ENCODE data around the gene AKAP5.
A peak's percentile ranks its signal among the peaks of the same experiment; 100 is the strongest.

Gene AKAP5

DNA sequence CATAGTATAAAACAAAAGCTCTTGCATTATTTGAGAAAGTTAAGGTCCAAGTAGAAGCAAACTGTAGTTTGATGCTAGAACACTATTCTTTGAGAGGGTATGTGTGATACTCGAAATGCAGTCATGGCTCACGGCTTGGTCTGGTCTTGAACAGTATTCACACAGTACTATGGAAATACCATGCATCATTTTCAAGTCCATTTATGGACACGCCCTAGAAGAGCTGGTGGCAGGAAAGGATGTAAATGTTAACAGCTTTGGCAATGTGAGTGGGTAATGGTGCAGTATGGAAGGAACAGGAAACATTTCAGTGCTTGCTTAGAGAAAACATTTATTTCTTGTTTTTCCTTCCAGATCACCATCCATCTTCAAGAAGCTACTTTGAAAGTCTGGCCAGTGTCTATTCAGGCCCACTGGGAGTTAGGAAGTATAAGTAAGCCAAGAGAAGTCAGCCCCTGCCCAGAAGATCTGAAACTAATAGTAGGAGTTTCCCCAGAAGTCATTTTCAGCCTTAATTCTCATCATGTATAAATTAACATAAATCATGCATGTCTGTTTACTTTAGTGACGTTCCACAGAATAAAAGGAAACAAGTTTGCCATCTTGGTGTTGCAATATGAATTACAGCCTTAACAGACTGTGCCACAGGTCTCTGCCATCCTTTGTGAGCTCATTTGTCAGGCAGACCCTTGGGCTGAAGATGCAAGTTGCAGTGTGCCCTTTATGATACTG lies 5.7 kb upstream of the AKAP5 start:
- DNase-seq (ENCODE audit: low spot score), result no peak

DNA sequence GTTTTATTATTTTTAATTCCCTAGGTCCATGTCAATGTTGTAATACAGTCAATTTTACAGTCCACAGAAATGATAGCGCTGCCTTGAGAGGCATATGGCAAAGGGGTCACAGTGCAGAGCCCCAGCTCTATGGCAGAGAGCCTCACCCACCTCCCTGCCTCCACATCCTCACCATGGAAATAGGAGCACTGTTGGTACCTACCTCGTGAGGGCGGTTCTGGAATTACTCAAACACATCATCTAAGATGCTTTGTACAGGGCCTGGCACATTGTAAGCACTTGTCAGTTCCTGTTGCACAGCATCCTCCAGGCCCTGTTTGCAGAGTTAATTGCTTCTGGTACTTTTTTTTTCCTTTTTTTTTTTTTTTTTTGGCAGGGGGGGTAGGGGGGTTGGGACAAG lies 4.1 kb upstream of the AKAP5 start:
- no peak for DNase-seq (ENCODE audit: low spot score)

DNA sequence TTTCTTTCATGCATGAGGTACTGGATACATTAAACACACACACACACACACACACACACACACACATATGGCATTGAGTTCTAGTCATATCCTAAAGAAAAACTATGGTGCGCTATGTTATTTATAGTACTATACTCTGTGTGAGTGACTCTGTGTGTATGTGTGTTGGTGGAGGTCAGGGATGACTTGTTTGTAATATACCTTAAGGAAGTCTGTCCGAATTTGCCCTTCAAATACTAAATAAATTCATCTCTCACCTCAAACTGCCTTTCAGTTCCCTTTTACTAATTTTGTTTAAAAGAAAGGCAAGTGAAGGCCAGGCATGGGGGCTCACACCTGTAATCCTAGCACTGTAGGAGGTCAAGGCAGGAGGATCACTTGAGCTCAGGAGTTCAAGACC lies 2.1 kb upstream of the AKAP5 start:
- no peak for DNase-seq (ENCODE audit: low spot score)

DNA sequence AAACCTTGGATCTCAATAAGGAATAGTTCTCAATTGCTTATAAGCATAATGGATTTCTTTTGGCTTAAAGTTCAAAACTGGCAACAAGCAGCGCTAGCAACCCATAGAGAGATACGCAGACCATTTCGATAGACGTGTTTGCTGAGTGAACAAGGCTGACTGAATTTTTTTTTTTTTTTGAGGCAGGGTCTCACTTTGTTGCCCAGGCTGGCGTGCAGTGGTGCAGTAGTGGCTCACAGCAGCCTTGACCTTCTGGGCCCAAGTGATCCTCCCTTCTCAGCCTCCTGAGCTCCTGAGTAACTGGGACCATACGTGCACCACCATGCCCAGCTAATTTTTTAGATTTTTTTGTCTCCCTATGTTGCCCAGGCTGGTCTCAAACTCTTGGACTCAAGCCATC lies 1.4 kb upstream of the AKAP5 start:
- no peak for DNase-seq (ENCODE audit: low spot score)

DNA sequence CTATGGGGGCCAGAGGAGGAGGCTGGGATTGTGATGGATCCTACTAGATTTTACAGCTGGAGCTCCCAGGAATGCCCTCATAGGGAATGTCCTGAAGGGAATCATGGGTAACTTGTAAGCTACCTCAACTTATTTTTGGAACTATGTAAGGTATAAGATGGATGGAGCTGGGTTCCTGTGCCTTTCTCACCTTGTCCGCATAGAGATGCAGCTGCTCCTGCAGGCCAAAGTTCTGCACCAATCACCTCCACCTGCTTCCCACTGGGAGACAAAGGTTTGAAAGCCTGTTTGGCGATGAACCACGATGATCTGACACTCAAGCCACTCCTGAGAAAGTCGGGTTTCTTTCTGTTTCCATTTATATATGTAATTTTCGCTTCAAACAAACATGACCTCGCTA lies 648 bp upstream of the AKAP5 start:
- DNase-seq (ENCODE audit: low spot score), result no peak

DNA sequence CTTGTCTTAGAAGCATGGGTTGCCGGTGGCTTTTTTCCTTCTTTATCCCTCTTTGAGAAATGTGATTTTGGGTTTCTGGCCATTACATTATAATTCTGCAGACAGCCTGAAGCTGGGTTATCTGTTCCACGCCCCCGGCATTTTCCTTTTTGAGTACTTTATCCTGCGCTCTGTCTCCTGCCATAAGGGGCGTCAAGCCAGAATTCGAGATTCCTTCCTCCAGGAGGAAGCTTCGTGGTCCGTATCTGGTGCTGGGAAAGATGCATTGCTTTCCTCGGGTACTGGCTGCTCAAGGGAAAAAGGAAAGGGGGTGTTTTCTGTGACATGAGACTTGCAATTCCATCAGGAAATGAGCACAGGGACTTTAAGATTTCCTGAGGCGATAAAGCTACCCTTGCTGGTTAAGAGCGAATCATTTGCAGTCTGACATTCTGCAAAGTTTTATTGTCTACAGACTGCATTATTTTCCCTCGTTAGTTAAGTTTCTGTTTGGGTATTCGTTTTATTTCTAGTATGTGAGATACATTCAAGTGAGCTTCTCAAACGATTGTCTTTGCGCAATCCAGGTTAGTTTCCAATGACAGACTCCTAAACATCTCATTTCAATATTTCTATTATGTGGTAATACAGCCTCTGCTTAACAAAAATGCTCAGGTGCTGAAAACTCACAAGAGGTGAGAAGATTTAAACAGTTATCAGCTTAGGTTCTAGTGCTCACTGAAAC lies 694 bp downstream of the AKAP5 start:
- DNase-seq (ENCODE audit: low spot score), result peak; percentile 65

DNA sequence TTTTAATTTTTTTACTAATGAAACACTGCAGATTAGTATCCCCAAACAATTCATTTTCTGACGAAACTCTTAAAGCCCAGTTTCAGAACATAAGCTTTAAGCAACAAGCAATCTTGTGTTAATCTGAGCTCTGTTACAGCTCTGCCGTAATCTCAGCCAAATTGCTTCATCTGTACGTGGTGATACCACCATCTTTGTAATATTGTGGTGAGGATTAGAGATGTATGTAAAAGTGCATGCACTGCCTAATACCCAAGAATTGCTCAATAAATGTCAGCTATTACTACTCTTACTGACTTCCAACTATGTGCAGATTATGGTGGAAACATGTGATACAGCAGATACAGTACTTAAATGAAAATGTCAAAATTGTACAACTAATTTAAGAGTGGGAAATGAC lies 1.8 kb downstream of the AKAP5 start:
- DNase-seq (ENCODE audit: low spot score), result no peak

DNA sequence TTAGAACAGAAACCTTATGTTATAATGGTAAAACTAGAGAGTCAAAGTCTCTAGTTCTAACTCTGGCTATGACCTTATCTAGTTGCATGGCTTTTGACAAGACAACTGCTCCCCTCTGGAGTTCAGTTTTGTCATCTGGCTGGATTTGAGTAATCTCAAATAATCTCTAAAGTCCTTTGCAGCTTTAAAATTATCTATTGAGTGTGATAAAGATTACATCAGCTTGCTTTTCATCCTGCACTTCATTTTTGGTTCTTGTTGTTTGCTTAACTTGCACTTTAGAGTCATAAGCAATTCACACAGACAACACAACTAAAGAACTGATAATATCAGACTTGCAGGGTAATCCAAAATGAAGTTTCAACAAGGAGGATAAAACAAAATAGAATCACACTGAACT lies 2.3 kb downstream of the AKAP5 start:
- no peak for DNase-seq (ENCODE audit: low spot score)

DNA sequence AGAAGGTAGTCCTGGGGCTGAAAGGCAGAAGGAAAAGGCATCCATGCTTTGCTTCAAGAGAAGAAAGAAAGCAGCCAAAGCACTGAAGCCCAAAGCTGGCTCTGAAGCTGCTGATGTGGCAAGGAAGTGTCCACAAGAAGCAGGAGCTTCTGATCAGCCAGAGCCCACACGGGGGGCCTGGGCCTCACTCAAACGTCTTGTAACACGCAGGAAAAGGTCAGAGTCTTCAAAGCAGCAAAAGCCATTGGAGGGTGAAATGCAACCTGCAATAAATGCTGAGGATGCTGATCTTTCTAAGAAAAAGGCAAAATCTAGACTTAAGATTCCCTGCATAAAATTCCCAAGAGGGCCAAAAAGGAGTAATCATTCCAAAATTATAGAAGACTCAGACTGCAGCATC lies 3.2 kb downstream of the AKAP5 start:
- DNase-seq (ENCODE audit: low spot score), result no peak

DNA sequence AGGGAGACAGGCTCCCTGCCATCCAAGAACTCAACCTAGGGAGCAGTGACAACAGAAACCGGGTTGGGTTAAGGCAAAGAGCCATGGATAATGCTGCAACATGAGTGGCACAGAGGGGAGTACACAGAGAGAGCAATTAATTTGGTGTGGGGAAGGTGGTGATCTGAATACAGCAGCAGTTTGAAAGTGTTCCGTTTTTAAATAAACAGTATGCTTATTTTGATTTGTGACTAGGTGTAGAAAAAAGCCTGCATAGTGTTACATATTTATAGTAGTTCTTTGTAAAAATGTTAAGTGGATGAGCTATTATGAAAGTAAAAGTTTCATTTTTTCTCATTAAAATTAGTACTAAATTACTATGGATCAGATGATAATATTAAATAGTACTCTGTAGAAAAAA lies 8.7 kb downstream of the AKAP5 start:
- no peak for DNase-seq (ENCODE audit: low spot score)

DNA sequence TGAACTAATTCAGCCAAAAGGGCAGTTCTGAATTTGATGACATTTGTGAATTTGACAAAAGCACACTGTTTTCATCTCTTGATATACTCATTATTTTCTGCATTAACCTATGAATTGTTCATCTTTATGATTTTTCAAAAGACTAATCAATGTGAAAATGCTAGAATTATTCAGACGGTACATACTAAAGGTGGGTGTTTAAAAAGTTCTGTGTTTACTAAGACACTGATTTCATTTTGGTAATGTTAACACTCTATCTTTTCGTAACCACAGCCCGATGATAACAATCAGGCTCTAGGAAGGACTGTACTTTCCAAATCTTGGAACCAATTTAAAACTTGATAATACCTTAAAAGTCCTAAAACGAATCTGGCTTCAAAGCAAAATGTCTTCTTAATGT lies 9.4 kb downstream of the AKAP5 start:
- DNase-seq (ENCODE audit: low spot score), result no peak

DNA sequence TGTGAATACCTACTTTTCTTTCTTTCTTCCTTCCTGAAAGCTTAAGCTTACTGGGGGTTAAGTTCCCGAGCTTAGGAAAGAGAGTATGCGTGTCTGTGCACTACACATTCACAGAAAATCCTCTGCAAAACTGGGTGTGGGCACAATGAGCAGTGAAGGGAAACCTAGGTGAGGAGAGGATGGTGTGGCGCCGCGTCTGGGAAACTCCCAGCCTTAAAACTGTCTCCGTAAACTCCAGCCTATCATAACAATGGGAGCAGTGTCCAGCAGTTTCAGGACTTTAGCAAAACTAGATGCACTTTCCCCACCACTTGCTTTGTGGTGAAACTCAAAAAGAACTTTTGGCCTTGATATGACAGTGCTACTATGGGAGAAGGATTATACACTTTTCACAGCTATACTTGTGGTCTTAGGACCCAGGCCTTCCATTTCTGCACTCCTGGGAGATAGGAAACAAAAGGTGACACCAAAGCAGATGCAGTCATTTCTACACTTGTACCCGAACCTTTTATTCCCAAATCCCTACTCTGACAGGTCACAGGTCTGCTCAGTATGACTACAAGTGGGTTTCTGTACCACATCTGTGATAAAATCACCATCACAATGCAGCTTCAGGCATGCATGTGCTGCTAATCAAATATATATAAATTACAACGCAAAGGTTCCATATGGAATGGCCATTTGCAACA lies 10.4 kb downstream of the AKAP5 start:
- no peak for DNase-seq (ENCODE audit: low spot score)

DNA sequence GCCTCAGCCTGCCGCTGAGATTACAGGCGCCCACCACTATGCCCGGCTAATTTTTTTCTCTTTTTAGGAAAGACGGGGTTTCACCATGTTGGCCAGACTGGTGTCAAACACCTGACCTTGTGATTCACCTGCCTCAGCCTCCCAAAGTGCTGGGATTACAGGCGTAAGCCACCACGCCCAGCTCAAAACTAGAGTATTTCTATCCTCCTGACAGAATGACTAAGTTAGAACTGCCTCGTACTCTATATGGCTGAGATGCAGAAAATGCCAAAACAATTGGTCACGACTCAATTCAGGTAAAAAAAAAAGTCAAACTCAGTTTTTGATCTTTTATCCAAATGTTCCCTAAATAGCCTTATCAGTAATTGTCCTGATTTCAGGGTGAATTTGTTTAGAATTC lies 11.1 kb downstream of the AKAP5 start:
- no peak for DNase-seq (ENCODE audit: low spot score)

DNA sequence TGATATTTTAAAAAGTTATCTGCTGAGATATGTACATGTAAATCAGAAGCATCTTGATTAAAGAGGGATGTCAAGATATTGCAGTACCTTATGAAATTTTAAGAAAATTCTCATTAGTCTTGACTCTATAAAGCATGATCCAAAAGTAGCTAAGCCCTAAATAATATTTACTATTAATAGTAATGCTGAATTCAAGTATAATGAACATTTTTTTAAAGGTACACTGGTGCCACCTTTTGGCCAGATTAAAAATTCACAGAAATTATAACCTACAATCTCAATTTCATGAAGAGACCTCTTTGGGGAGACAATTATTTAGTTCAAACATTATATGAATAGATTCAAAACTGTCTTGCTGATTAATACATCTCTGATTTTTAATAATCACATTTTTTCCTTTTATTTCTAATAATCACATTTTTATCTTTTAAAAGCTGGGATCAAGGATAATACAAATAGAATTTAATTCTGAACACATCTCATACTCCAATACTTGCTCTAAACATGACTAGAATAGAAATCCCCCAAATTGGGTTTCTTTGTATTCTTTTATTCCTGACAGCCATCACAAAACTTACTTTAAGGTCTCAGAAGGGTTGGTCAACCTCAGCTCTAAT lies 13.4 kb downstream of the AKAP5 start:
- peak; percentile 27 for DNase-seq (ENCODE audit: low spot score)

DNA sequence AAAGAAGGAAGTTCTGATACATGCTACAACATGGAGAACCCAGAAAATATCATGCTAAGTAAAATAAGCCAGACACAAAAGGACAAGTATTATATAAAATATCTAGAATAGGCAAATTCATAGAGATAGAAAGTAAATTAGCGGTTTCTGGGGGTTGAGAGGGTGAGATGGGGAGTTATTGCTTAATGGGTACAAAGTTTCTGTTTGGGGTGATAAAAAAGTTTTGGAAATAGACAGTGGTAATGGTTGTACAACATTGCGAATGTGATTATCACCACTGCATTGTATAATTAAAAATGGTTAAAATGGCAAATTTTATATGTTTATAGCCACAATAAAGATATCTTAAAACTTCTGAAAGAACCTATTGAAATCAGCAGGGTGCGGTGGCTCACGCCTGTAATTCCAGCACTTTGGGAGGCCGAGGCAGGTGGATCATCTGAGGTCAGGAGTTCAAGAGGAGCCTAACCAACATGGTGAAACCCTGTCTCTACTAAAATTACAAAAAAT lies 23.3 kb downstream of the AKAP5 start:
- DNase-seq (ENCODE audit: low spot score), result no peak

DNA sequence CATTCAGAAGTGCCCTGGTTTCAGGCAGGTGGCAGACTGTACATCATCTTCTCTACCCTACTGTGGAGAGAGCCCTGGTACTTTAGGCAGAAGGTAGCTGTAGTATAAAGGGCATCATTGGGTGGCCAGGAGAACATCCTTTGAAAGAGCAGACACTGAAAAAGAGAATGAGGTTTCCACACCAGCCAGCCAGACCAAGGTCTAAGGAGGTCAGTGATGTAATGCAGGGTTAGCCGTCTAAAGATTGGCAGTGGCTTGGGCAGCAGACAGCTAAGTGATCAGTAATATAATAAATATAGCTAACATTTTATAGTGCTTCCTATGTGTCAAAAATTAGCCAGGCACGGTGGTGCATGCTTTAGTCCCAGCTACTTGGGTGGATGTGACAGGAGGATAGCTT lies 26.3 kb downstream of the AKAP5 start:
- no peak for DNase-seq (ENCODE audit: low spot score)

DNA sequence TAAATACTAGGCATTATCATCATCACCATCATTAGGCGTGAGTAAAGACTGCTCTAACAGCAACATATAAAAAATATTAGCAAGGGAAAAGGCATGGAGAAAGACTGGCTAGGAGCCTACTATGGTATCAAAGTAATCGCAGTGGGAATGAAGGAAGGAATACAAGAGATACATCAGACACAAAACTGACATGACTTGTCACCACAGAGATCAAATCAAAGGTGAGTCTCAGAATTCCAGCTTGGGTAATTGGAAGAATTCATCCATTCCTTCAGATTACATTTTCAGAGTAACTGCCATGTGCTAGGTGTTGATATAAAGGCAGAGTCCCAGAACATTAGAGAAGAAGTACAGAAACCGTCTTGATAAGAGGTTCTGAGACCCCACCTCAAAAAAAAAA lies 28.2 kb downstream of the AKAP5 start:
- DNase-seq (ENCODE audit: low spot score), result no peak

DNA sequence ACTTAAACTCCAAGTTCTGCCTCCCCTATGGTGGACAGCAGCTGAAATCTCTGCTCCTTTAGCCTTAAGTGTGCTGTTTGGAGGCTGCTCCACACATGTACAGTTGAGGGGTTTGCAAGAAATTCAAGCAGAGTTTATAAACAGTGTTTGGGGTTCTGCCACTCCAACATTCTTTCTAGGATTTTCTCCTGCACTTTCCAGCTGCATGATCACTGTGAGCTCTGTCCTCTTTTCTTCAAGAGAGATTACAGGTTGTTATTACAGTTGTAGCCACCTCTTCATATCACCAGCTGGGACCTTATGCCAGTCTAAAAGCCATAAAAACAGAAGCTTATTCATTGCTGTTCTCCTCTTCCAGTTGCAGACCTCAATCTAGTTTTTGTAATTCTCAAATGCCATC lies 30.0 kb downstream of the AKAP5 start:
- DNase-seq (ENCODE audit: low spot score), result no peak

DNA sequence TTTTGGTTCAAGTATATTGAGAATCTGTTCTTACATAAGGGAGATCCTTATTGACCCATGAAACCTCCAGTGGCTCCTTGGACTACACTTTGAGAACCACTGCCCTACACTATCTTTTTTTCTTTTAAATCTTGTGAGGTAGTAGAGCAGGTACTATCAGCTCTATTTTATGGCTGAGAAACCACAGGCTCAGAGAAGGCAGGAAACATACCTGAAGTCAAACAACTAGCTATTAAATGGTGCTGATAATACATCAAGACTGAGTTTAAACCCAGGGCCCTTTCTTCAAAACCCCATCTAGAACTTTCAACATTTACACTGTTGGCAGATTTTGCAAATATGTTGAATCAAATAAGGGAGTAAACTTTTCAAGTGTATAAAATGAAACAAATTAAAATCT lies 31.5 kb downstream of the AKAP5 start:
- DNase-seq (ENCODE audit: low spot score), result no peak

DNA sequence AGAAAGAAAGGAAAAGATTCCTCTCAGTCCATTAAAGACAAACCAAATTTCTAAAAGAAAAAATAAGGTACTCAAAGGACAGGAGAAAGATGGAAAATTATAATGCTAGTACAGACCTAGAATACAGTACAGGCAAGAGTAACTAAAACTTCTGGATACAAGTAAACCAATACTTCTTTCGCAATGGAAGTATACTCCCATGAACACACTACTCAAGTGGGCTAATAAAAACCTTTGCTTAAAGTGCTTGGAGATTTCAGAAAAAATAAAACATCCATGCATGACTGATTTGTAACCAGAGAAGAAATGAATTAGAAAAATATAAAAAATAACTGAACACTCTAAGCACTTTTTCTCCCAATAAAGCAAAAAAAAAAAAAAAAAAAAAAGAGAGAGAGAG lies 34.8 kb downstream of the AKAP5 start:
- DNase-seq (ENCODE audit: low spot score), result no peak

DNA sequence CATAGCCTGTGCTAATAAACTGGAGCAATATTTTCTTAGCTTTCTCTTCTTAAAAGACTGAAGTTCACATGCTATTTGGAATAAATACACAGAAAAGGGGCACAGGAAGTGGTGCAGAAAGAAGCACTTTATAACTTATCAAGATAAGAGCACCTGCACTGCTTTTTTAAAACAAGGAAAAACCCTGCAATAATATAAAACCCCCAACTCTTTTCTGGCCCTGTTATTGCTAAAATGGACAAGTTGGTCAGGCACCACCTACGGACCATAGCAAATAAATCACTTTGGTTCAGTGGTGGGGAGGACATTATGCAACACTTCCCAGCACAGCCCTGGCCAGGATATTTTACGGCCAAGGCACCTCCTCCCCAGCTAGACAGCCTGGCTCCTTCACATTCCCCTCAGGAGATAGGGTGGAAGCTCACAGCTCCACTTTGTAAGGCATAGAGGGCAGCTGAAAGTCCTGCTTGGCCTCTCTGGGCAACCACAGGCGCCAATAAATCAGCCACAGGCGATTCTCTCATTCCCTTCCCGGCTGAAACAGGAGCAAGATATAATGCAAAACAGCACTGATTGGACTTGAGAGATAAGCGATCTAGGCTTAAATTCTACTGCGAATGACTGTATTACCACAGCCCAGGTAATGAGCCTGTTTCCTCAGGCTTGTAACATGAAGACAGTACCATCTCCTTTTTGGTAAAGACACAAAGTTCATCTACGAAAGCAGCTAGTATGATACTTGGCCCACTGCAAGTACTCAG lies 36.3 kb downstream of the AKAP5 start:
- peak; percentile 35 for DNase-seq (ENCODE audit: low spot score)

DNA sequence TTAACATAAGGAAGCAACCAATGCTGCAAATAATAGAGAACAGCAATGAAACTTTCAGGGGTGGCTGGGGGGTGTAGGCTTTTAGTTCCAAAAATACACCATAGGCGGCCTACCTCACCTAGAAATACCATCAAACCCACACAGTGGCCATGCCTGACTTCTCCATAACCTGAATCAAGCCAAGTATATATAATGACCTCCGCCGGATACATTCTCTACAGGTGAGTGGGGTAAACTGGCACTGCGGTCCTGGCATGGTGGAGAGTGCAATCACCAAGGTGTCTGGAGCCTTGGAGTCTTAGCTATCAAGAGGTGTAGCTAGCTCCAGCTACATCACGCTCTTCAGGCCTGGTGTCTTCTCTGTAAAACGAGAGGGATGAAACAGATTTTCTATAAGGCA lies 37.2 kb downstream of the AKAP5 start:
- no peak for DNase-seq (ENCODE audit: low spot score)
